Measurements from ENCODE around the gene CFAP43.
A peak's percentile ranks its signal among the peaks of the same experiment; 100 is the strongest.

Gene CFAP43

DNA sequence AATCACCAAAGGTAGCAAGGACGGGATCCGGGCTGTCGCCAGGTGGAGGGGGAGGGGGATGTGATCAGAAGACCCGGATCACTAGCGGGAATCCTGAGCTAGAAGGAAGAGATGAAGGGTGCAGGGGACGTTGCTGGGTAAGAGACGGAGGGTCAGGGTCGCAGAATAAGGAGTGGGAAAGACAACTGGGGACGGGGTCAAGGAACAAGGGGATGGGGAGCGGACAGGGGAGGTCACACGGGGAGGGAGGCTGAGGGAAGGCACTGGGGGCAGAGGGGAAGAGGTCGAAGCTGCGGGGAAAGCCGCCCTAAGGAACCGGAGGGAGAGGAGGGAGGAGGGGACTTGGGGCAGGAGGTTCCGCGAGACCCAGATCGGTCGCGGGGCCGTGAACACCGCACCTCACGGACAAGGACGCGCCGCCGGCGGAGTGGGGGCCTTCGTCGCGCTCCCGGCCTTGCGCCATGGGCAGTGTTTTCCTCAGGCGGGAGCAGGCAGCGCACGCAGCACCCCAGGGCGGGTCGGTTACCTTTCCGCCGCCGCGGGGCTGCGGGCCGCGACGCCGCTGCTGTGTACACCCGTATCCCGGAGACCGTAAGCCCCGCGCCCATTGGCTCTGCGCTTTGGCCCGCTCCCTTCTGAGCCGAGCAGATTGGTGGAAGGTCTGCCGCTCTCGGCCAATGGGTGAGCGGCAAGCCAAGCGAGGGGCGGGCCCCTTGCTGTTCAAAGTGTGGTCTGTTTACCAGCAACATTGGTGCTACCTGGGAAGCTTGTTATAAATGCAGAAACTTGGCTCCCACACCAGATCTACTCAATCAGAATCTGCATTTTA, at the start of gene CFAP43:
Gene CFAP43 (minus strand): TSS at position 581 of the 829 bp plus-strand sequence. CDS start 118 bp downstream, at position 463.
- peak; percentile 98 to 99 (median 99) for DNase-seq (ENCODE audit: low read depth in 2 of 3, low spot score in 1 of 3)

DNA sequence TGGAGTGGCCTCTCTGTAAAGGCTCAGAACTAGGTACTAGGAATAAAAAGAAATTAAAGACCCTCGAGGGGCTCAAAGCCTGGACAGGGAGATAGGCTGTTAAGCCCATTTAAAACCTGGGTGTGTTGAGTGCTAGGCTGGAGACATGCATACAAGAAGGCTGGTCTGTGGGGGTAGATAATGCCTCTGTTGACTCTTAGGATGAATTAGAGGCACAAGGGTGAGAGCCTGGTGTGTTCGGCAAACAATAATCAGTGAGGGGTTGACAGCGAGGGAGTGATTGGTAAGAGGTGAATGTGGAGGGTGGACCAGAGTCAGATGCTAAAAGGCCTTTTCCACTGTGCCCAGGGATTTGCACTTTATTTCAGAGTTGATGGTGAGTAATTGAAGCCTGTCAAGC, 49.5 kb upstream of the CFAP43 start:
- DNase-seq (ENCODE audit: low read depth in 2 of 3, low spot score in 1 of 3), result no peak

- no peak for DNase-seq (ENCODE audit: low read depth in 2 of 3, low spot score in 1 of 3)
Measured at GRCh38 chr10:104279550-104280259, 47.5 kb upstream of the CFAP43 start.

DNA sequence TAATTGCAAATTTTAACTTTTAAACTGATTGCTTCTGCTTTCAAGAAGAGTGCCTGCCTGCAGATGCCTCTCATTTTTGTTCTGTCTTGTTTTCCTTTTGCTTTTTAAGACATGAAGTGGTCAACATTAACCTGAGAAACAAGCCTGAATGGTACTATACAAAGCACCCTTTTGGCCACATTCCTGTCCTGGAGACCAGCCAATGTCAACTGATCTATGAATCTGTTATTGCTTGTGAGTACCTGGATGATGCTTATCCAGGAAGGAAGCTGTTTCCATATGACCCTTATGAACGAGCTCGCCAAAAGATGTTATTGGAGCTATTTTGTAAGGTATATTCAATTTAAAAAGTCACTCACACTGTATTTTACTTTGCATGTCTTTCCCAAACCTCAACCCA, 45.6 kb upstream of the CFAP43 start:
- no peak for DNase-seq (ENCODE audit: low read depth in 2 of 3, low spot score in 1 of 3)

GRCh38 chr10:104276192-104276591, 44.0 kb upstream of the CFAP43 start:
- DNase-seq (ENCODE audit: low read depth in 2 of 3, low spot score in 1 of 3), result no peak

- peak in 1 of 3 donors; percentile 47 for DNase-seq (ENCODE audit: low read depth in 2 of 3, low spot score in 1 of 3)
Measured at GRCh38 chr10:104274762-104275721, 42.9 kb upstream of the CFAP43 start.

- no peak for DNase-seq (ENCODE audit: low read depth in 2 of 3, low spot score in 1 of 3)
Measured at GRCh38 chr10:104273899-104274575, 41.9 kb upstream of the CFAP43 start.

GRCh38 chr10:104273286-104273685, 41.1 kb upstream of the CFAP43 start:
- DNase-seq (ENCODE audit: low read depth in 2 of 3, low spot score in 1 of 3), result no peak

GRCh38 chr10:104268713-104269645, 36.8 kb upstream of the CFAP43 start, which contains the start of gene GSTO2:
Gene GSTO2, plus strand, starts transcription at chr10:104269184. Its CDS starts 5,732 bp downstream, at chr10:104274916.
- DNase-seq (ENCODE audit: low read depth in 2 of 3, low spot score in 1 of 3), result peak; percentile 89 to 98 (median 98)

GRCh38 chr10:104268405-104268712, 36.2 kb upstream of the CFAP43 start:
- DNase-seq (ENCODE audit: low read depth in 2 of 3, low spot score in 1 of 3), result peak in 1 of 3 donors; percentile 41

- DNase-seq (ENCODE audit: low read depth in 2 of 3, low spot score in 1 of 3), result peak in 2 of 3 donors; percentile 39 to 47
Measured at GRCh38 chr10:104267721-104268404, 35.7 kb upstream of the CFAP43 start.

DNA sequence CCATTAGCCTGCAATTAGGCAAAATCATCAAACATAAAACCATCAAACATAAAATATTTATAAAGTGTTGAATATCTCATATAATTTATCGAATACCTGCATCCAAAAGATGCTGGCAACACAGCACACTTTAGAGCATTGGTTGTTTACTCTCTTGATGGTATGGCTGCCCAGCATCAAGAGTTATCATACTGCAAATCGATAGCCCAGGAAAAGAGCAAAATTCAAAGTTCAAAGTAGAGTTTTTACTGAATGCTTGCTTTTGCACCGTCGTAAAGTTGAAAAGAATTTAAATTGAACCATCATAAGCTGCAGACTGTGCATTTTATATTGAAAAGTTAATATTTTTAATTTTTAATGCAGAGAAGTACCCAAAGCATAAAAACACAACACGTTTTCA, 32.6 kb upstream of the CFAP43 start:
- no peak for DNase-seq (ENCODE audit: low read depth in 2 of 3, low spot score in 1 of 3)

DNA sequence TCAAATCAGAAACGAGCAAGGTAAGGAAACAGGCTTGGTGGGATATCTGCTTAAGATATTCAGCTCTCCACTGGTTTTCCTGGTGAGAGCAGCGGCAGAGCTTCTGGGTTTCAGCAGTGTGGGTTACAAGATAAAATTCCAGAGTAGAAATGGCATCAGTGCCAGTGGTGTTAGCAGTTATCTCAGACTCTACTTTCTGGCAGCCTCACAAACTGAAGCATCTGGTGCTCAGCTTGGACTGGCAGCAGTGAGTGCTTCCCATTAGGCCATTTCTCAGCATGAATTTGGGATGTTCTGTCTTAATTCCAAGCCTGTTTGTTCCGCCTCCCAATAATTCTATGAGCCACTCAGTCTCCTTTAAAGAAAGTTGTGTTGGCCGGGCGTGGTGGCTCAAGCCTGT, 29.9 kb upstream of the CFAP43 start:
- DNase-seq (ENCODE audit: low read depth in 2 of 3, low spot score in 1 of 3), result no peak

GRCh38 chr10:104260775-104261115, 28.6 kb upstream of the CFAP43 start:
- no peak for DNase-seq (ENCODE audit: low read depth in 2 of 3, low spot score in 1 of 3)

- DNase-seq (ENCODE audit: low read depth in 2 of 3, low spot score in 1 of 3), result no peak
Measured at GRCh38 chr10:104259999-104260774, 28.0 kb upstream of the CFAP43 start.

- DNase-seq (ENCODE audit: low read depth in 2 of 3, low spot score in 1 of 3), result no peak
Measured at GRCh38 chr10:104259456-104259855, 27.3 kb upstream of the CFAP43 start.

DNA sequence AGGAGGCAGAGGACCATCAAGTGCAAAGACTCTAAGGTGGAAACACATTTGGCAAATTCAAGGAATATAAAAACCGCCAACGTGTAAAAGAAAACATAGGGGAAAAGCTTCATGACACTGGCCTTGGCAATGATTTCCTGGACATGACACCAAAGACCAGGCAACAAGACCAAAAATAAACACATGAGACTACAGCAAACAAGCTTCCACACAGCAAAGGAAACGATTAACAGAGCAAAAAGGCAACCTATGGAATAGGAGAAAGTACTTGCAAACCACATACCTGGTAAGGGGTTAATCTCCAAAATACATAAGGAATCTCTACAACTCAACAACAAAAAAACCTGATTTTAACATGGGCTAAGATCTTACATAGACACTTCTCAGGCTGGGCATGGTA, 26.0 kb upstream of the CFAP43 start:
- no peak for DNase-seq (ENCODE audit: low read depth in 2 of 3, low spot score in 1 of 3)

DNA sequence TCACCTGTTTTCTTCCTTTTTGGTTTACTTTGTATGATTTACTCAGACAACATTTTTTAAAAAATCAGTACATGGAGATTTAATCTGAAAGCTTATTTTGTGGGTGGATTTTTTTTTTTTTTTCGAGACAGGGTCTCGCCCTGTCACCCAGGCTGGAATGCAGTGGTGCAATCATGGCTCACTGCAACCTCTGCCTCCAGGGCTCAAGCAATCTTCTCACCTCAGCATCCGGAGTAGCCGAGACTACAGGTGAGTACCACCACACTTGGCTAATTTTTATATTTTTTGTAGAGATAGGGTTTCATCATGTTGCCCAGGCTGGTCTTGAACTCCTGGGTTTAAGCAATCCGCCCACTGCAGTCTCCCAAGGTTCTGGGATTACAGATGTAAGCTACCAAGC, 25.1 kb upstream of the CFAP43 start:
- no peak for DNase-seq (ENCODE audit: low read depth in 2 of 3, low spot score in 1 of 3)
